ENCODE data around the gene KDM6A. TPM values are rescaled to one million over a fixed set of nuclear protein-coding genes. Genes with fewer than 3 reads are reported as not detected.
"Not testable (repeated sequence)": the region's sequence is repeated elsewhere in the genome, so short reads cannot be mapped to it uniquely, and the experiment has no call there.

The KDM6A gene
- total RNA-seq, 4 donors from 2014 or later = 24.4 to 29.7 (median 26.8) TPM

DNA sequence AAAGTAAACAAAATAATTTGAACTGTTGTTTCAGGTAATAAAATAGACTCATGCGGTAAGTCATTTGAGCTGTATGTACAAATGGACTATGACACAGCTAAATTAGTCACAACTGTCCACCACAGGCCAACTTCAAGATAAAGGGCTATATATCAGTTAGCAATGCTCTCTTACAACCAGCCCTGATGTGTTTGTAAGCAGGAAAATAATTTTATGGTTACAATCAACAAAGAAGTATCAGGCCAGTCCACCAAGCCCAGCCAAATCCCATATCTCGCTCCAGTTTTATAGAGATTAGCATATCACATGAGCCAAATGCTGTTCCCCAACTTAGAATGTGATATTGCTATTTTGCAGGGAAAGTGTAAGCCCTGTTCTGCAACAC lies 29.7 kb upstream of the KDM6A start:
- intact Hi-C loops (cut with DNase I) = no loop called here
- Histone ChIP-seq H3K36me3 (no peaks in the 10 kb centered on the region), H3K27ac (no peak overlapping the region), H3K4me1 (no peaks in the 10 kb centered on the region), H3K27me3 (no peaks in the 10 kb centered on the region), H3K9me3 (no peaks in the 10 kb centered on the region), H3K4me3 (no peak overlapping the region)
- no peak for DNase-seq
- WGBS, 2 donors = 86 to 94% methylated on average over 2 of the region's 2 CpGs
- TF ChIP-seq, protein P1, sequence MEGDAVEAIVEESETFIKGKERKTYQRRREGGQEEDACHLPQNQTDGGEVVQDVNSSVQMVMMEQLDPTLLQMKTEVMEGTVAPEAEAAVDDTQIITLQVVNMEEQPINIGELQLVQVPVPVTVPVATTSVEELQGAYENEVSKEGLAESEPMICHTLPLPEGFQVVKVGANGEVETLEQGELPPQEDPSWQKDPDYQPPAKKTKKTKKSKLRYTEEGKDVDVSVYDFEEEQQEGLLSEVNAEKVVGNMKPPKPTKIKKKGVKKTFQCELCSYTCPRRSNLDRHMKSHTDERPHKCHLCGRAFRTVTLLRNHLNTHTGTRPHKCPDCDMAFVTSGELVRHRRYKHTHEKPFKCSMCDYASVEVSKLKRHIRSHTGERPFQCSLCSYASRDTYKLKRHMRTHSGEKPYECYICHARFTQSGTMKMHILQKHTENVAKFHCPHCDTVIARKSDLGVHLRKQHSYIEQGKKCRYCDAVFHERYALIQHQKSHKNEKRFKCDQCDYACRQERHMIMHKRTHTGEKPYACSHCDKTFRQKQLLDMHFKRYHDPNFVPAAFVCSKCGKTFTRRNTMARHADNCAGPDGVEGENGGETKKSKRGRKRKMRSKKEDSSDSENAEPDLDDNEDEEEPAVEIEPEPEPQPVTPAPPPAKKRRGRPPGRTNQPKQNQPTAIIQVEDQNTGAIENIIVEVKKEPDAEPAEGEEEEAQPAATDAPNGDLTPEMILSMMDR (IDR thresholded peaks at IDR 0.05) = no peak
- no peak for TF ChIP-seq POLR2A (IDR thresholded peaks at IDR 0.05)

DNA sequence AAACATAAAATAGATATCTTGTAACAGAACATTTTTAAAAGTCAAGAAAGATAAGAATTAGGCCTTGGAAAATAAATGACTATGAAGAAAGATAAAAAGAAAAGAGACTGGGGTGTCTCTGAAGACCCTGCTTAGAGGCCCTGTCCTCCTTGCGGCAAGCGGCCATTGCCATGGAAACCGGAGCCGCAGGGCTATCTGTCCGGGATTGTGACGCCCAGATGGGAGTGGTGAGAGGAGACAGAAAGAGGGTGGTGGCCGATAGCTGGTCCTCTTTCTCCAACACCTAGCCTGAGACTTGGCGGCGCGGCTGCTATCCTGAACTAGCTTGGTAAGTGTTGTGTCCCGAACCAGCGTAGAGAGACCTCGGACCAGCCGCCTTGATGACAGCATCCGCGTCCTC lies 29.2 kb upstream of the KDM6A start, which contains the start of gene DUSP21:
Gene DUSP21 (plus strand): TSS at position 269 of the 400 bp plus-strand sequence. CDS start 112 bp downstream, at position 381.
- TF ChIP-seq, protein P1 (IDR thresholded peaks at IDR 0.05) = no peak
- TF ChIP-seq POLR2A (IDR thresholded peaks at IDR 0.05) = no peak
- intact Hi-C loops (cut with DNase I) = no loop called here
- Histone ChIP-seq H3K27ac (no peak within 1 kb of the TSS), H3K36me3 (no peaks in the 10 kb centered on the region), H3K4me3 (no peak within 1 kb of the TSS), H3K27me3 (no peaks in the 10 kb centered on the region), H3K4me1 (no peaks in the 10 kb centered on the region), H3K9me3 (no peaks in the 10 kb centered on the region)
- no peak for DNase-seq
- WGBS, 2 donors = 87 to 88% methylated on average over 4 to 14 of the region's 16 CpGs

DNA sequence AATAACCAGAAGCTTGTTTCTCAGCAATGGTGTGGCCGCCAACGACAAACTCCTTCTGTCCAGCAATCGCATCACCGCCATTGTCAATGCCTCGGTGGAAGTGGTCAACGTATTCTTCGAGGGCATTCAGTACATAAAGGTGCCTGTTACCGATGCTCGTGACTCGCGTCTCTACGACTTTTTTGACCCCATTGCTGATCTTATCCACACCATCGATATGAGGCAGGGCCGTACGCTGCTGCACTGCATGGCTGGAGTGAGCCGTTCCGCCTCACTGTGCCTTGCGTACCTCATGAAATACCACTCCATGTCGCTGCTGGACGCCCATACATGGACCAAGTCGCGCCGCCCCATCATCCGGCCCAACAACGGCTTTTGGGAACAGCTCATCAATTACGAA lies 28.8 kb upstream of the KDM6A start:
- Histone ChIP-seq H3K27me3 (no peaks in the 10 kb centered on the region), H3K27ac (no peak overlapping the region), H3K4me1 (no peaks in the 10 kb centered on the region), H3K9me3 (no peaks in the 10 kb centered on the region), H3K36me3 (no peaks in the 10 kb centered on the region), H3K4me3 (no peak overlapping the region)
- TF ChIP-seq, protein P1 (IDR thresholded peaks at IDR 0.05) = no peak
- TF ChIP-seq POLR2A (IDR thresholded peaks at IDR 0.05) = no peak
- intact Hi-C loops (cut with DNase I) = no loop called here
- WGBS, 2 donors = 95 to 98% methylated on average over 18 to 26 of the region's 26 CpGs
- no peak for DNase-seq

DNA sequence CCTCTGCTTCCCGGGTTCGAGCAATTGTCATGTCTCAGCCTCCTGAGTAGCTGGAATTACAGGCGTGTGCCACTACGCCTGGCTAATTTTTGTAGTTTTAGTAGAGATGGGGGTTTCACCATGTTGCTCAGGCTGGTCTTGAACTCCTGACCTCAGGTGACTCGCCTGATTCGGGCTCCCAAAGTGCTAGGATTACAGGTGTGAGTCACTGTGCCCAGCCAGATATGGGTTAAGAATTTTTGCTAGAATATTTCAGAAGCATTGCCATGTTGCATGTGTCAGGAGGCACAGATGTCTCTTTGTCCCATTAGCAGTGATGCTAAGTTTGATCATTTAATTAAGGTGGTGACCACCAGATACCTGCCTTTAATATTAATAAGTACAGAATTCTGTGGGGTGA lies 22.1 kb upstream of the KDM6A start:
- H3K4me1 ChIP-seq; H3K27ac ChIP-seq; H3K27me3 ChIP-seq; H3K36me3 ChIP-seq; H3K4me3 ChIP-seq; intact Hi-C loops (cut with DNase I); H3K9me3 ChIP-seq; DNase-seq: not testable (repeated sequence)
- 73 to 75% methylated on average over 4 to 6 of the region's 6 CpGs for WGBS, 2 donors

DNA sequence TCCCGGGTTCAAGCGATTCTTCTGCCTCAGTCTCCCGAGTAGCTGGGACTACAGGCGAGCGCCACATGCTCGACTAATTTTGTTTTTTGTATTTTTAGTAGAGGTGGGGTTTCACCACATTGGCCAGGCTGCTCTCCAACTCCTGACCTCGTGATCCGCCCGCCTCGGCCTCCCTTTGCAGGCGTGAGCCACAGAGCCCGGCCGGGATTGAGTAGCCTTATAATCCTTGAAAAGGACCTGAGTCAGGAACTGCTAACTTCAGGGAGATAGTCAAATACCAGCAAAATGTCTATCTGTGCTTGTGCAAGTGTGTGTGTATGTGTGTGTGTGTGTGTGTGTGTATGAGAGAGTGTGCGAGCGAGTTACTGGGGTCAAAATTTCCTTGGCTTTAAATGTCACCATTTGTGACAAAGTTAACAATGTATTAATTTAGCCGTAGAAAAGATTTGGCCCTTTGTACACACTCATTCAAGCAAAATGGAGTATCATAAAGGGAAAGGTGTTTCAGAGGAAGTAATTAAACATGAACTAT lies 1.8 kb upstream of the KDM6A start:
- H3K4me3 ChIP-seq = peak overlapping the region in 2 of 4 donors; percentile 81 to 84
- H3K27ac ChIP-seq = peak overlapping the region in 2 of 4 donors; percentile 96 to 99
- no peaks in the 10 kb centered on the region for H3K27me3 ChIP-seq
- WGBS, 2 donors = 69 to 79% methylated on average over 10 to 12 of the region's 16 CpGs
- H3K36me3 ChIP-seq = no peaks in the 10 kb centered on the region
- TF ChIP-seq, protein P1 (IDR thresholded peaks at IDR 0.05) = no peak
- no peak for TF ChIP-seq POLR2A (IDR thresholded peaks at IDR 0.05)
- peaks cover 0 to 15% (median 9%) of the 10 kb centered on the region in 3 donors for H3K4me1 ChIP-seq
- DNase-seq = no peak
- intact Hi-C loops (cut with DNase I) = no loop called here
- H3K9me3 ChIP-seq = no peaks in the 10 kb centered on the region

Data from esophagus squamous epithelium (tissue), 5 donors.